Uterus (tissue), 4 donors: ENCODE data around the gene MAP3K15. TPM values are rescaled to one million over a fixed set of nuclear protein-coding genes. Genes with fewer than 3 reads are reported as not detected.

ENCODE experiments used
- DNase-seq, 2 donors: peaks; one replicate each; pipeline ENCODE4 v3.0.0-alpha.2; 2019 to 2020
- H3K27ac ChIP-seq, 2 donors: fragments of 200-600 bp; sonication (generic); 1 replicate in 1 of 2; 2 replicates in 1 of 2; pipeline ENCODE4 v1.5.1; 2016 to 2018
- H3K27me3 ChIP-seq, 2 donors: fragments of 200-600 bp; sonication (generic); one replicate each; pipeline ENCODE4 v1.5.1; 2018 to 2019; ENCODE audit warnings: control low read depth in 1 of 2
- H3K36me3 ChIP-seq, 2 donors: fragments of 200-600 bp; sonication (generic); one replicate each; pipeline ENCODE4 v1.5.1; 2019; ENCODE audit warnings: control low read depth in 1 of 2
- H3K4me1 ChIP-seq, 2 donors: fragments of 200-600 bp; sonication (generic); one replicate each; pipeline ENCODE4 v1.5.1; 2018 to 2019; ENCODE audit warnings: control low read depth in 1 of 2
- H3K4me3 ChIP-seq, 2 donors: fragments of 200-600 bp; sonication (generic); 1 replicate in 1 of 2; 2 replicates in 1 of 2; pipeline ENCODE4 v1.5.1; 2018 to 2019; ENCODE audit warnings: mild to moderate bottlenecking in 1 of 2
- H3K9me3 ChIP-seq, 2 donors: fragments of 200-600 bp; sonication (generic); one replicate each; pipeline ENCODE4 v1.5.1; 2019; ENCODE audit warnings: control low read depth in 1 of 2
- CTCF ChIP-seq, 4 experiments: fragments of 200-600 bp in 2 of 4; fragments of 450-650 bp in 2 of 4; sonication (generic) in 2 of 4; IDR thresholded peaks; one replicate each; pipeline ENCODE4 v1.5.1; 2016 to 2019; ENCODE audit warnings: antibody characterized with exemption in 4 of 4, mild to moderate bottlenecking in 2 of 4, moderate library complexity in 1 of 4
- POLR2A ChIP-seq, 2 donors: fragments of 450-650 bp; IDR thresholded peaks; one replicate each; pipeline ENCODE4 v1.6.1; 2016; ENCODE audit warnings: antibody characterized with exemption in 2 of 2, mild to moderate bottlenecking in 1 of 2, moderate library complexity in 1 of 2
- intact Hi-C: fragments of 100-400 bp; cut with DNase I; formaldehyde crosslinking; loops from one replicate; pipeline ENCODE4 v1.15.1; 2023; ENCODE audit warnings: low total_unique reads
- total RNA-seq, 4 donors: library from RNA; depleted of rRNA in 3 of 4; stranded (reverse); fragments of >200 nt in 3 of 4; gene quantifications; one replicate each; pipeline versions ENCODE4 v1.1.0 to v1.2.4, GENCODE V29; 2014 to 2023
- donor health status: DM: yes; HTN: yes; CAD: no.

Gene MAP3K15
- total RNA-seq, 4 donors from 2014 or later: 0.55 to 0.90 TPM; not detected in 2

GRCh38 chrX:19370061-19370460, 145.2 kb downstream of the MAP3K15 start:
- Histone ChIP-seq H3K27ac (no peak overlapping the region), H3K4me1 (no peaks in the 10 kb centered on the region), H3K36me3 (no peaks in the 10 kb centered on the region), H3K9me3 (no peaks in the 10 kb centered on the region), H3K4me3 (no peak overlapping the region), H3K27me3 (no peaks in the 10 kb centered on the region)
- DNase-seq: no peak
- TF ChIP-seq POLR2A (IDR thresholded peaks at IDR 0.05) (no peak), CTCF (IDR thresholded peaks at IDR 0.05) (no peak)
- intact Hi-C loops: no loop called here

GRCh38 chrX:19368576-19368975, 146.7 kb downstream of the MAP3K15 start:
- Histone ChIP-seq H3K4me1 (no peaks in the 10 kb centered on the region), H3K27ac (no peak overlapping the region), H3K27me3 (no peaks in the 10 kb centered on the region), H3K4me3 (no peak overlapping the region), H3K36me3 (no peaks in the 10 kb centered on the region), H3K9me3 (no peaks in the 10 kb centered on the region)
- TF ChIP-seq POLR2A (IDR thresholded peaks at IDR 0.05) (no peak), CTCF (IDR thresholded peaks at IDR 0.05) (no peak)
- intact Hi-C loops: no loop called here
- DNase-seq: no peak

- TF ChIP-seq POLR2A (IDR thresholded peaks at IDR 0.05): no peak
- no peak for TF ChIP-seq CTCF (IDR thresholded peaks at IDR 0.05)
- no peak overlapping the region for H3K4me3 ChIP-seq
- no peak overlapping the region for H3K27ac ChIP-seq
- no peaks in the 10 kb centered on the region for H3K4me1 ChIP-seq
- H3K36me3 ChIP-seq: no peaks in the 10 kb centered on the region
- DNase-seq: no peak
- no peaks in the 10 kb centered on the region for H3K27me3 ChIP-seq
- H3K9me3 ChIP-seq: no peaks in the 10 kb centered on the region
- intact Hi-C loops: no loop called here
Measured at GRCh38 chrX:19361701-19362100, 153.6 kb downstream of the MAP3K15 start.

- intact Hi-C loops: no loop called here
- no peaks in the 10 kb centered on the region for H3K4me1 ChIP-seq
- no peak overlapping the region for H3K4me3 ChIP-seq
- no peaks in the 10 kb centered on the region for H3K36me3 ChIP-seq
- no peaks in the 10 kb centered on the region for H3K27me3 ChIP-seq
- H3K9me3 ChIP-seq: no peaks in the 10 kb centered on the region
- H3K27ac ChIP-seq: no peak overlapping the region
- TF ChIP-seq POLR2A (IDR thresholded peaks at IDR 0.05): no peak
- no peak for TF ChIP-seq CTCF (IDR thresholded peaks at IDR 0.05)
- DNase-seq: no peak
Measured at GRCh38 chrX:19360903-19361302, 154.4 kb downstream of the MAP3K15 start.

GRCh38 chrX:19358521-19358920, 156.8 kb downstream of the MAP3K15 start:
- H3K9me3 ChIP-seq: no peaks in the 10 kb centered on the region
- no peaks in the 10 kb centered on the region for H3K36me3 ChIP-seq
- H3K4me3 ChIP-seq: no peak overlapping the region
- no peaks in the 10 kb centered on the region for H3K4me1 ChIP-seq
- TF ChIP-seq POLR2A (IDR thresholded peaks at IDR 0.05) (no peak), CTCF (IDR thresholded peaks at IDR 0.05) (no peak)
- intact Hi-C loops: no loop called here
- no peak for DNase-seq
- no peaks in the 10 kb centered on the region for H3K27me3 ChIP-seq
- H3K27ac ChIP-seq: no peak overlapping the region
